NB4 (cell line): ENCODE data around the gene MAP3K21.

ENCODE experiments used
- POLR2A ChIP-seq: IDR thresholded peaks from 2 replicates; pipeline ENCODE4 v1.6.1; 2011; ENCODE audit warnings: mild to moderate bottlenecking; ENCODE audit not compliant: insufficient read length; ENCODE audit errors: extremely low read depth
- TF ChIP-seq, protein P1 (sequence below): IDR thresholded peaks from one replicate; pipeline ENCODE4 v1.5.1; 2012; ENCODE audit warnings: low read depth, low read length

DNA sequence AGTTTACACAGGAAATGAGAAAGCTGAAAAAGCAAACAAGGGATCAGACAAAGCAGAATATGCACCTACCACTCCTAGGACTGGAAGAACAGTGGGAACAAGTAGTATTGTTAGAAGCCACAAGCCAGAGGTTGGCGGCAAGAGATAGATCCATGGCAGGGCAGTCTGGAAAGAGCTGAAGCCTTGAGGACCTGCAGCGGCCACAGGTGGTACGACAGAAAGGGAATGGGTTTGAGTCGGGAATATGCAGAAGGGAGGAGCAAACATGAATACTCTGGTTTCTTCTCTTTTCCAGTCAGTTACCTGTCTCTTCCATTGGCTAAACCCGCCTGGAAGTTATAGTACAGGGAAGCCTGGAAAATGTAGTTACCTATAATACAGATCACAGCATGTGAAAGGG, 28.1 kb upstream of the MAP3K21 start:
- TF ChIP-seq, protein P1, sequence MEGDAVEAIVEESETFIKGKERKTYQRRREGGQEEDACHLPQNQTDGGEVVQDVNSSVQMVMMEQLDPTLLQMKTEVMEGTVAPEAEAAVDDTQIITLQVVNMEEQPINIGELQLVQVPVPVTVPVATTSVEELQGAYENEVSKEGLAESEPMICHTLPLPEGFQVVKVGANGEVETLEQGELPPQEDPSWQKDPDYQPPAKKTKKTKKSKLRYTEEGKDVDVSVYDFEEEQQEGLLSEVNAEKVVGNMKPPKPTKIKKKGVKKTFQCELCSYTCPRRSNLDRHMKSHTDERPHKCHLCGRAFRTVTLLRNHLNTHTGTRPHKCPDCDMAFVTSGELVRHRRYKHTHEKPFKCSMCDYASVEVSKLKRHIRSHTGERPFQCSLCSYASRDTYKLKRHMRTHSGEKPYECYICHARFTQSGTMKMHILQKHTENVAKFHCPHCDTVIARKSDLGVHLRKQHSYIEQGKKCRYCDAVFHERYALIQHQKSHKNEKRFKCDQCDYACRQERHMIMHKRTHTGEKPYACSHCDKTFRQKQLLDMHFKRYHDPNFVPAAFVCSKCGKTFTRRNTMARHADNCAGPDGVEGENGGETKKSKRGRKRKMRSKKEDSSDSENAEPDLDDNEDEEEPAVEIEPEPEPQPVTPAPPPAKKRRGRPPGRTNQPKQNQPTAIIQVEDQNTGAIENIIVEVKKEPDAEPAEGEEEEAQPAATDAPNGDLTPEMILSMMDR: no peak
- TF ChIP-seq POLR2A: no peak
